ENCODE results near the gene IER5.

- no peak for TF ChIP-seq EZH2 (IDR thresholded peaks at IDR 0.05)
- TF ChIP-seq POLR2AphosphoS5 (IDR thresholded peaks at IDR 0.05; ENCODE audit: borderline replicate concordance, low read depth, low read length) = no peak
- no peak for TF ChIP-seq FOXP2 (optimal IDR thresholded peaks at IDR 0.05; ENCODE audit: control extremely low read depth, extremely low read length, insufficient read depth)
Observed at GRCh38 chr1:181092883-181093458, 4.5 kb downstream of the IER5 start.
